SK-N-SH treated with all-trans-retinoic acid at 6 μM for 48 hours (cell line): ENCODE results near the gene YPEL1.

Experiments
- ATAC-seq: fragments of 200-7000 bp; cut with Tn5 transposase; 3 replicates; pipeline ENCODE4 v1.9.1; 2020; ENCODE audit warnings: mild to moderate bottlenecking, moderate library complexity
- ARNTL ChIP-seq: fragments of 450-650 bp; formaldehyde crosslinking; IDR thresholded peaks from 2 replicates; pipeline ENCODE4 v1.5.0; 2020; ENCODE audit warnings: low read depth, mild to moderate bottlenecking, moderate library complexity, borderline replicate concordance
- BACH2 ChIP-seq: fragments of 250-450 bp; sonication (Bioruptor Pico); IDR thresholded peaks from 2 replicates; pipeline ENCODE4 v1.9.0; 2021; ENCODE audit warnings: mild to moderate bottlenecking, borderline replicate concordance
- CSDC2 ChIP-seq: fragments of 250-450 bp; sonication (Bioruptor Pico); IDR thresholded peaks from 2 replicates; pipeline ENCODE4 v1.5.0; 2020; ENCODE audit warnings: mild to moderate bottlenecking, moderate library complexity
- ESRRG ChIP-seq: fragments of 250-450 bp; sonication (Bioruptor Pico); IDR thresholded peaks from 2 replicates; pipeline ENCODE4 v1.6.1; 2021; ENCODE audit warnings: mild to moderate bottlenecking
- GLIS3 ChIP-seq: fragments of 250-450 bp; sonication (Bioruptor Pico); IDR thresholded peaks from 2 replicates; pipeline ENCODE4 v1.5.0; 2020; ENCODE audit warnings: mild to moderate bottlenecking, moderate library complexity
- OSR1 ChIP-seq: fragments of 250-450 bp; sonication (Bioruptor Pico); IDR thresholded peaks from 2 replicates; pipeline ENCODE4 v1.8.0; 2022; ENCODE audit warnings: moderate library complexity, mild to moderate bottlenecking, inconsistent platforms
- PPARA ChIP-seq: fragments of 250-450 bp; sonication (Bioruptor Pico); IDR thresholded peaks from 2 replicates; pipeline ENCODE4 v1.5.0; 2020; ENCODE audit warnings: mild to moderate bottlenecking, borderline replicate concordance
- RARB ChIP-seq: fragments of 250-450 bp; sonication (Bioruptor Pico); IDR thresholded peaks from 2 replicates; pipeline ENCODE4 v1.8.0; 2021; ENCODE audit warnings: mild to moderate bottlenecking, moderate library complexity
- SNAI2 ChIP-seq: fragments of 250-450 bp; sonication (Bioruptor Pico); IDR thresholded peaks from 2 replicates; pipeline ENCODE4 v1.5.0; 2020; ENCODE audit warnings: mild to moderate bottlenecking, moderate library complexity
- TCF4 ChIP-seq: fragments of 250-450 bp; sonication (Bioruptor Pico); IDR thresholded peaks from 2 replicates; pipeline ENCODE4 v1.8.0; 2021; ENCODE audit warnings: mild to moderate bottlenecking, moderate library complexity, borderline replicate concordance
- TOX ChIP-seq: fragments of 250-450 bp; sonication (Bioruptor Pico); IDR thresholded peaks from 2 replicates; pipeline ENCODE4 v1.8.0; 2021; ENCODE audit warnings: mild to moderate bottlenecking, moderate library complexity, borderline replicate concordance
- ZC3H10 ChIP-seq: fragments of 250-450 bp; sonication (Bioruptor Pico); IDR thresholded peaks from 2 replicates; pipeline ENCODE4 v1.5.1; 2021; ENCODE audit warnings: mild to moderate bottlenecking, moderate library complexity
- ZFP3 ChIP-seq: fragments of 250-450 bp; sonication (Bioruptor Pico); IDR thresholded peaks from 2 replicates; pipeline ENCODE4 v1.5.0; 2020; ENCODE audit warnings: mild to moderate bottlenecking, moderate library complexity
- ZFP30 ChIP-seq: fragments of 450-650 bp; formaldehyde crosslinking; IDR thresholded peaks from 2 replicates; pipeline ENCODE4 v1.5.0; 2022; ENCODE audit warnings: mild to moderate bottlenecking, moderate library complexity
- ZNF565 ChIP-seq: fragments of 450-650 bp; formaldehyde crosslinking; conservative IDR thresholded peaks from 2 replicates; pipeline ENCODE4 v1.5.0; 2020; ENCODE audit warnings: low read depth, mild to moderate bottlenecking, moderate library complexity
- ZNF70 ChIP-seq: fragments of 450-650 bp; formaldehyde crosslinking; IDR thresholded peaks from 2 replicates; pipeline ENCODE4 v1.5.0; 2020; ENCODE audit warnings: mild to moderate bottlenecking, moderate library complexity
- ZNF8 ChIP-seq: fragments of 450-650 bp; formaldehyde crosslinking; IDR thresholded peaks from 2 replicates; pipeline ENCODE4 v1.5.0; 2020; ENCODE audit warnings: mild to moderate bottlenecking, moderate library complexity
- TF ChIP-seq, protein P1 (sequence below): fragments of 250-450 bp; sonication (Bioruptor Pico); IDR thresholded peaks from 2 replicates; pipeline ENCODE4 v1.5.1; 2020; ENCODE audit warnings: low read depth, mild to moderate bottlenecking, moderate library complexity
- TF ChIP-seq, protein P2 (sequence below): fragments of 250-450 bp; sonication (Bioruptor Pico); IDR thresholded peaks from 2 replicates; pipeline ENCODE4 v1.5.1; 2021; ENCODE audit warnings: mild to moderate bottlenecking, moderate library complexity
- TF ChIP-seq, protein P3 (sequence below): fragments of 250-450 bp; sonication (Bioruptor Pico); IDR thresholded peaks from 2 replicates; pipeline ENCODE4 v1.5.0; 2020; ENCODE audit warnings: mild to moderate bottlenecking, moderate library complexity
- TF ChIP-seq, protein P4 (sequence below): fragments of 250-450 bp; sonication (Bioruptor Pico); IDR thresholded peaks from 2 replicates; pipeline ENCODE4 v1.8.0; 2020; ENCODE audit warnings: mild to moderate bottlenecking, moderate library complexity, borderline replicate concordance

The YPEL1 gene

DNA sequence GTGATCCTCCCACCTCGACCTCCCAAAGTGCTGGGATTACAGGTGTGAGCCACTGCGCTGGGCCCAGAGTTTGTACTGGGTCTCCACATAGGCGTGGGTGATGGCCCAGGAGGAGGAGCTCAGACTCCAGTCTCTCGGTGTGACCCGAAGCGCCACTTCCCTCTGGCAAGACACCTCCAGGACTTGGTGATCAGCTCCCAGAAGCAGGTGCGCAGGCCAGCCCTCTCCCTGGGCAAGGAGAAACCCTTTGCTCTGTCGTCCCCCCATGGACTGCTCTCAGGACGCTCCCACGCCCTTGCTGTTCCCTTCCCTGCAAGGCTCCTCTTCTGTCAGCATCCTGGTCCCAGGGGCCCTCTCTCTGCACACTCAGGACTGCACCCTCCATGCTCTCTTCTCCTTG lies 5.5 kb upstream of the YPEL1 start:
- ATAC-seq: no peak
- TF ChIP-seq BACH2 (CRISPR knock-in tag): no peak
- TF ChIP-seq, protein P1, sequence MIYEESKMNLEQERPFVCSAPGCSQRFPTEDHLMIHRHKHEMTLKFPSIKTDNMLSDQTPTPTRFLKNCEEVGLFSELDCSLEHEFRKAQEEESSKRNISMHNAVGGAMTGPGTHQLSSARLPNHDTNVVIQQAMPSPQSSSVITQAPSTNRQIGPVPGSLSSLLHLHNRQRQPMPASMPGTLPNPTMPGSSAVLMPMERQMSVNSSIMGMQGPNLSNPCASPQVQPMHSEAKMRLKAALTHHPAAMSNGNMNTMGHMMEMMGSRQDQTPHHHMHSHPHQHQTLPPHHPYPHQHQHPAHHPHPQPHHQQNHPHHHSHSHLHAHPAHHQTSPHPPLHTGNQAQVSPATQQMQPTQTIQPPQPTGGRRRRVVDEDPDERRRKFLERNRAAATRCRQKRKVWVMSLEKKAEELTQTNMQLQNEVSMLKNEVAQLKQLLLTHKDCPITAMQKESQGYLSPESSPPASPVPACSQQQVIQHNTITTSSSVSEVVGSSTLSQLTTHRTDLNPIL: no peak
- TF ChIP-seq, protein P2, sequence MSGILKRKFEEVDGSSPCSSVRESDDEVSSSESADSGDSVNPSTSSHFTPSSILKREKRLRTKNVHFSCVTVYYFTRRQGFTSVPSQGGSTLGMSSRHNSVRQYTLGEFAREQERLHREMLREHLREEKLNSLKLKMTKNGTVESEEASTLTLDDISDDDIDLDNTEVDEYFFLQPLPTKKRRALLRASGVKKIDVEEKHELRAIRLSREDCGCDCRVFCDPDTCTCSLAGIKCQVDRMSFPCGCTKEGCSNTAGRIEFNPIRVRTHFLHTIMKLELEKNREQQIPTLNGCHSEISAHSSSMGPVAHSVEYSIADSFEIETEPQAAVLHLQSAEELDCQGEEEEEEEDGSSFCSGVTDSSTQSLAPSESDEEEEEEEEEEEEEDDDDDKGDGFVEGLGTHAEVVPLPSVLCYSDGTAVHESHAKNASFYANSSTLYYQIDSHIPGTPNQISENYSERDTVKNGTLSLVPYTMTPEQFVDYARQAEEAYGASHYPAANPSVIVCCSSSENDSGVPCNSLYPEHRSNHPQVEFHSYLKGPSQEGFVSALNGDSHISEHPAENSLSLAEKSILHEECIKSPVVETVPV (CRISPR knock-in tag): no peak

DNA sequence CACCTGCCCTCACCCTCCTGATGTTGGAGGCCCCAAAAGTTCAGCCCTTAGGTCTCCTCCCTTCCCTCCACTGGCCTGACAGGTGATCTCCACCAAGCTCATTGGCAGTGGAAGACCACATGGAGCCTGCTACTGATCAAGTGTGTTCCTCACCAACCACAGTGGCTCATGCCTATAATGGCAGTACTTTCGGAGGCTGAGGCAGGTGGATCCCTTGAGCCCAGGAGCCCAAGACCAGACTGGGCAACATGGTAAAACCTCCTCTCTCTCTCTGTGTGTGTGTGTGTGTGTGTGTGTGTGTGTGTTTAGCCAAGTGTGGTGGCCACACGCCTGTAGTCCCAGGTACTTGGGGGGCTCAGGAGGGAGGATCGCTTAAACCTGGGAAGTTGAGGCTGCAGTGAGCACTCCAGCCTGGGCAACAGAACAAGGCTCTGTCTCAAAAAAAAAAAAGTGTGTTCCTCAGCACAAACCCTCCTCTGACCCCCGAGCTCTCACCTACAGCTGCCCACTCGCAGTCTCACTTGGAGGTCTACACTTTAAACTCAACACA lies 4.3 kb upstream of the YPEL1 start:
- TF ChIP-seq, protein P1: no peak
- TF ChIP-seq OSR1 (CRISPR knock-in tag) (no peak), ZNF565 (CRISPR knock-in tag) (no peak), RARB (CRISPR knock-in tag) (no peak), PPARA (CRISPR knock-in tag) (no peak), GLIS3 (CRISPR knock-in tag) (no peak), ZFP3 (CRISPR knock-in tag) (no peak), SNAI2 (CRISPR knock-in tag) (no peak)
- no peak for ATAC-seq

DNA sequence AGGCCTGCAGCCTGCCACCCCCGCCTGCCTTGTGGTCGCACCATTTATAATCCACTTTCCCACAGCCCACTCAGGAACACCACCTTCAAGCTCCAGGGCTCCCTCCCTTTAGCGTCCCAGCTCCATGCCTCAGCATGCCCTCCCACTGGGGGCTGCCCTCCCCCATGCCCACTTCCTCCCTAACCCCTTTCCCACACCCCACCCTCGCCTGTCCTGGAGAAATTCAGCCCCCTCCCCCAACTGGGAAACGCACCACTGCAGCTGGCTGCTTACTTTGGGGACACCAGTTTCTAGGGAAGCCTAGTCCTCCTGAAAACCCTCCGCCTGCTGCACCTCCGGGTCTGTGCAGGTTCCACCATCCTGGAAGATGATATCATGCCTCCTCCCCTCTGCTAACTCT lies 3.4 kb upstream of the YPEL1 start:
- ATAC-seq: no peak
- TF ChIP-seq, protein P1: no peak
- TF ChIP-seq PPARA (CRISPR knock-in tag) (no peak), RARB (CRISPR knock-in tag) (no peak), ARNTL (CRISPR knock-in tag) (no peak), ESRRG (CRISPR knock-in tag) (no peak), CSDC2 (no peak), BACH2 (CRISPR knock-in tag) (no peak), TCF4 (CRISPR knock-in tag) (no peak)
- TF ChIP-seq, protein P2 (CRISPR knock-in tag): no peak
- TF ChIP-seq, protein P3, sequence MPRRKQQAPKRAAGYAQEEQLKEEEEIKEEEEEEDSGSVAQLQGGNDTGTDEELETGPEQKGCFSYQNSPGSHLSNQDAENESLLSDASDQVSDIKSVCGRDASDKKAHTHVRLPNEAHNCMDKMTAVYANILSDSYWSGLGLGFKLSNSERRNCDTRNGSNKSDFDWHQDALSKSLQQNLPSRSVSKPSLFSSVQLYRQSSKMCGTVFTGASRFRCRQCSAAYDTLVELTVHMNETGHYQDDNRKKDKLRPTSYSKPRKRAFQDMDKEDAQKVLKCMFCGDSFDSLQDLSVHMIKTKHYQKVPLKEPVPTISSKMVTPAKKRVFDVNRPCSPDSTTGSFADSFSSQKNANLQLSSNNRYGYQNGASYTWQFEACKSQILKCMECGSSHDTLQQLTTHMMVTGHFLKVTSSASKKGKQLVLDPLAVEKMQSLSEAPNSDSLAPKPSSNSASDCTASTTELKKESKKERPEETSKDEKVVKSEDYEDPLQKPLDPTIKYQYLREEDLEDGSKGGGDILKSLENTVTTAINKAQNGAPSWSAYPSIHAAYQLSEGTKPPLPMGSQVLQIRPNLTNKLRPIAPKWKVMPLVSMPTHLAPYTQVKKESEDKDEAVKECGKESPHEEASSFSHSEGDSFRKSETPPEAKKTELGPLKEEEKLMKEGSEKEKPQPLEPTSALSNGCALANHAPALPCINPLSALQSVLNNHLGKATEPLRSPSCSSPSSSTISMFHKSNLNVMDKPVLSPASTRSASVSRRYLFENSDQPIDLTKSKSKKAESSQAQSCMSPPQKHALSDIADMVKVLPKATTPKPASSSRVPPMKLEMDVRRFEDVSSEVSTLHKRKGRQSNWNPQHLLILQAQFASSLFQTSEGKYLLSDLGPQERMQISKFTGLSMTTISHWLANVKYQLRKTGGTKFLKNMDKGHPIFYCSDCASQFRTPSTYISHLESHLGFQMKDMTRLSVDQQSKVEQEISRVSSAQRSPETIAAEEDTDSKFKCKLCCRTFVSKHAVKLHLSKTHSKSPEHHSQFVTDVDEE (CRISPR knock-in tag): no peak
- TF ChIP-seq, all 23 proteins: peak for 0

DNA sequence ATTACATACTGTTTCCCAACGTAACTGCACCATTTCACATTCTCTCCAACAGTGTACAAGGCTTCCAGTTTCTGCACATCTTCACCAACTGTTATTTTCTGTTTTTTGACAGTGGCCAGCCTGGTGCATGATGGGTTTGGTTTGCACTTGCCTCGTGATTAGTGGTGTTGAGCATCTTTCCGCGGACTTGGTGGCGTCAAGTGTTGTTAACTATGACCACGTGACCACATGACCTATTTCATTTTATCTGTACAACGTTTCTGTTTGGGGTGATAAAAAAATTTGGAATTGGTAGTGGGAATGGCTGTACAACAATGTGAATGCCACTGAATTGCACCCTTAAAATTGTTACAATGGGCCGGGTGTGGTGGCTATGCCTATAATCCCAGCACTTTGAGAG lies 2.5 kb upstream of the YPEL1 start:
- no peak for ATAC-seq
- TF ChIP-seq RARB (CRISPR knock-in tag) (no peak), ZNF8 (CRISPR knock-in tag) (no peak), OSR1 (CRISPR knock-in tag) (no peak), TCF4 (CRISPR knock-in tag) (no peak), ZFP30 (no peak), CSDC2 (no peak), ARNTL (CRISPR knock-in tag) (no peak), ZNF70 (CRISPR knock-in tag) (no peak), ZFP3 (CRISPR knock-in tag) (no peak), ZNF565 (CRISPR knock-in tag) (no peak), TOX (no peak), ESRRG (CRISPR knock-in tag) (no peak), ZC3H10 (CRISPR knock-in tag) (no peak)
- TF ChIP-seq, protein P2 (CRISPR knock-in tag): no peak
- TF ChIP-seq, protein P4, sequence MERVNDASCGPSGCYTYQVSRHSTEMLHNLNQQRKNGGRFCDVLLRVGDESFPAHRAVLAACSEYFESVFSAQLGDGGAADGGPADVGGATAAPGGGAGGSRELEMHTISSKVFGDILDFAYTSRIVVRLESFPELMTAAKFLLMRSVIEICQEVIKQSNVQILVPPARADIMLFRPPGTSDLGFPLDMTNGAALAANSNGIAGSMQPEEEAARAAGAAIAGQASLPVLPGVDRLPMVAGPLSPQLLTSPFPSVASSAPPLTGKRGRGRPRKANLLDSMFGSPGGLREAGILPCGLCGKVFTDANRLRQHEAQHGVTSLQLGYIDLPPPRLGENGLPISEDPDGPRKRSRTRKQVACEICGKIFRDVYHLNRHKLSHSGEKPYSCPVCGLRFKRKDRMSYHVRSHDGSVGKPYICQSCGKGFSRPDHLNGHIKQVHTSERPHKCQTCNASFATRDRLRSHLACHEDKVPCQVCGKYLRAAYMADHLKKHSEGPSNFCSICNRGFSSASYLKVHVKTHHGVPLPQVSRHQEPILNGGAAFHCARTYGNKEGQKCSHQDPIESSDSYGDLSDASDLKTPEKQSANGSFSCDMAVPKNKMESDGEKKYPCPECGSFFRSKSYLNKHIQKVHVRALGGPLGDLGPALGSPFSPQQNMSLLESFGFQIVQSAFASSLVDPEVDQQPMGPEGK (CRISPR knock-in tag): no peak
